Body of pancreas (tissue), 4 donors: ENCODE results near the gene GART.

Source experiments
- CTCF ChIP-seq, 7 experiments: fragments of 450-650 bp in 4 of 7; fragments of 200-600 bp in 3 of 7; sonication (generic) in 3 of 7; IDR thresholded peaks; one replicate each; pipeline ENCODE4 v1.5.1; 2016 to 2019; ENCODE audit warnings: antibody characterized with exemption in 7 of 7
- POLR2A ChIP-seq, 3 donors: fragments of 450-650 bp; IDR thresholded peaks; one replicate each; pipeline ENCODE4 v1.6.1; 2016; ENCODE audit warnings: antibody characterized with exemption in 3 of 3, mild to moderate bottlenecking in 2 of 3

DNA sequence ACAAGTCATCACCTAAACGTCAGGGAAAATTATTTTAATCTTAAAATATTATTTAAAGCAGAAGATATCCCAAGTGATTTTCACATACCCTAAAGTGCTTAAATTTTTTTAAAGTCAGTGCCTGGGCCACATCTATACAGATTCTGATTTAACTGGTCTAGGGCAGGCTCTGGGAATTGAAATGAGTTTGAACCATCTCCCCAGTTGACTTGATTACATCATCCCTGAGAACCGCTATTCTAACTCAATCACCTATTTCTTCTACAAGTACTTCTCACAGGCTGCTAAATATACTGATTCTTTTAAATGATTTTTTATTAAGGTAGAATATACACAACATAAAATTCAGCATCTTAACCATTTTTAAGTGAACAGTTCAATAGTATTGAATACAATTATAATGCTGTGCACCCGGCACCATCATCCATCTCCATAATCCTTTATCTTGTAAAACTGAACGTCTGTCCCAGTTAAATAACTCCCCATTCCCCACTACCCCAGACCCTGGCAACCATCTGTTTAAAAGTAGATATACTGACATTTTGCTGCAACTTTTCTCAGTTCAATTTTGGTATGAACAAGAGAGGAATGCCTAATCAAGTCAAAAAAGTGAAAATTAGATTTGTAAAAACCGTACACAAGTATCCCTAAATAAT, 19.5 kb downstream of the GART start:
- TF ChIP-seq CTCF (IDR thresholded peaks at IDR 0.05) (no peak), POLR2A (IDR thresholded peaks at IDR 0.05) (no peak)
